Liver (tissue), 9 donors: Measurements from ENCODE around the gene FAM13A. TPM values are rescaled to one million over a fixed set of nuclear protein-coding genes. Genes with fewer than 3 reads are reported as not detected.

Source experiments
- DNase-seq: peaks from one replicate; pipeline ENCODE4 v3.0.0-alpha.2; 2017; ENCODE audit warnings: low spot score
- H3K27ac ChIP-seq, 2 donors: one replicate each; pipeline ENCODE4 v1.7.0; 2013; ENCODE audit warnings: inconsistent platforms in 2 of 2, low read length in 2 of 2, control low read depth in 1 of 2, low read depth in 1 of 2, mild to moderate bottlenecking in 1 of 2
- H3K27me3 ChIP-seq, 4 donors: one replicate each; pipeline versions ENCODE4 v1.6.1 to v1.7.0; 2013; ENCODE audit warnings: low read length in 3 of 4, inconsistent platforms in 1 of 4, mild to moderate bottlenecking in 1 of 4, moderate library complexity in 1 of 4; ENCODE audit not compliant: control insufficient read depth in 4 of 4, insufficient read depth in 4 of 4
- H3K36me3 ChIP-seq, 4 donors: one replicate each; pipeline versions ENCODE4 v1.6.1 to v1.7.0; 2013; ENCODE audit warnings: low read length in 3 of 4, mild to moderate bottlenecking in 3 of 4, low read depth in 1 of 4, moderate library complexity in 1 of 4; ENCODE audit not compliant: control insufficient read depth in 4 of 4, insufficient read depth in 3 of 4
- H3K4me1 ChIP-seq, 4 donors: one replicate each; pipeline versions ENCODE4 v1.6.1 to v1.7.0; 2013; ENCODE audit warnings: low read length in 3 of 4, mild to moderate bottlenecking in 3 of 4, moderate library complexity in 1 of 4; ENCODE audit not compliant: control insufficient read depth in 4 of 4, insufficient read depth in 4 of 4
- H3K4me3 ChIP-seq, 3 donors: one replicate each; pipeline versions ENCODE4 v1.6.1 to v1.7.0; 2013; ENCODE audit warnings: low read length in 3 of 3, control low read depth in 1 of 3, low read depth in 1 of 3, mild to moderate bottlenecking in 1 of 3
- H3K9ac ChIP-seq, 2 donors: one replicate each; pipeline ENCODE4 v1.7.0; 2013; ENCODE audit warnings: low read length in 2 of 2, mild to moderate bottlenecking in 2 of 2, moderate library complexity in 2 of 2, control low read depth in 1 of 2, low read depth in 1 of 2
- H3K9me3 ChIP-seq, 4 donors: one replicate each; pipeline versions ENCODE4 v1.6.1 to v1.7.0; 2013; ENCODE audit warnings: low read length in 3 of 4; ENCODE audit not compliant: control insufficient read depth in 4 of 4
- EGR1 ChIP-seq, 2 donors: IDR thresholded peaks; 2 replicates each; pipeline ENCODE4 v1.6.1; 2016 to 2018; ENCODE audit warnings: antibody characterized with exemption in 2 of 2, low read depth in 2 of 2
- FOXA1 ChIP-seq: IDR thresholded peaks from 2 replicates; pipeline ENCODE4 v1.6.1; 2016; ENCODE audit warnings: antibody characterized with exemption
- FOXA2 ChIP-seq: IDR thresholded peaks from 2 replicates; pipeline ENCODE4 v1.6.1; 2016; ENCODE audit warnings: antibody characterized with exemption
- GABPA ChIP-seq, 2 donors: IDR thresholded peaks in 1 of 2; conservative IDR thresholded peaks in 1 of 2; 2 replicates each; pipeline ENCODE4 v1.6.1; 2016; ENCODE audit warnings: antibody characterized with exemption in 2 of 2, mild to moderate bottlenecking in 1 of 2, moderate library complexity in 1 of 2
- HNF4A ChIP-seq, 2 donors: conservative IDR thresholded peaks; 2 replicates each; pipeline ENCODE4 v1.6.1; 2016; ENCODE audit warnings: antibody characterized with exemption in 2 of 2, mild to moderate bottlenecking in 2 of 2
- JUND ChIP-seq, 2 donors: IDR thresholded peaks; 2 replicates each; pipeline ENCODE4 v1.6.1; 2016; ENCODE audit warnings: antibody characterized with exemption in 2 of 2
- NR2F2 ChIP-seq: IDR thresholded peaks from 2 replicates; pipeline ENCODE4 v1.6.1; 2016; ENCODE audit warnings: antibody characterized with exemption
- RAD21 ChIP-seq, 2 donors: IDR thresholded peaks; 2 replicates each; pipeline ENCODE4 v1.6.1; 2016; ENCODE audit warnings: antibody characterized with exemption in 2 of 2, mild to moderate bottlenecking in 2 of 2
- RXRA ChIP-seq, 2 donors: IDR thresholded peaks; 2 replicates each; pipeline ENCODE4 v1.6.1; 2017 to 2018; ENCODE audit warnings: antibody characterized with exemption in 2 of 2, mild to moderate bottlenecking in 1 of 2
- SP1 ChIP-seq: IDR thresholded peaks from 2 replicates; pipeline ENCODE4 v1.6.1; 2018; ENCODE audit warnings: antibody characterized with exemption, mild to moderate bottlenecking
- TAF1 ChIP-seq: conservative IDR thresholded peaks from 2 replicates; pipeline ENCODE4 v1.6.1; 2016; ENCODE audit warnings: antibody characterized with exemption, mild to moderate bottlenecking
- YY1 ChIP-seq: IDR thresholded peaks from 2 replicates; pipeline ENCODE4 v1.6.1; 2016; ENCODE audit warnings: antibody characterized with exemption, mild to moderate bottlenecking
- whole genome bisulfite sequencing: extraction: QIAGEN DNeasy Blood & Tissue Kit; methylation state at CpG from one replicate; pipeline ENCODE4 v1.1.7; 2013; 5-methylcytosine and 5-hydroxymethylcytosine counted together
- polyA plus RNA-seq, 2 donors: library from polyadenylated mRNA; stranded (reverse) in 1 of 2; unstranded in 1 of 2; fragments of 200-250 nt in 1 of 2; fragments of >200 nt in 1 of 2; fragmentation: Nextera tagmentation in 1 of 2; extraction: Ambion mirVana in 1 of 2; gene quantifications; one replicate each; pipeline versions ENCODE4 v1.2.1 to v1.2.3, GENCODE V29; 2013 to 2015
- total RNA-seq, 2 donors: library from RNA; depleted of rRNA; stranded (reverse); fragments of >200 nt; gene quantifications; one replicate each; pipeline ENCODE4 v1.2.3, GENCODE V29; 2014
- TF ChIP-seq, protein P1 (sequence below): IDR thresholded peaks from 2 replicates; pipeline ENCODE4 v1.6.1; 2016; ENCODE audit warnings: antibody characterized with exemption, mild to moderate bottlenecking
- TF ChIP-seq, protein P2 (sequence below): IDR thresholded peaks from 2 replicates; pipeline ENCODE4 v1.6.1; 2016; ENCODE audit warnings: antibody characterized with exemption
- TF ChIP-seq, protein P3 (sequence below): fragments of 150-350 bp; IDR thresholded peaks from 2 replicates; pipeline ENCODE4 v1.5.1; 2017; ENCODE audit warnings: improper control_type of control experiment, low read depth, low read length; ENCODE audit not compliant: missing input control
- TF ChIP-seq, protein P4 (sequence below): IDR thresholded peaks from 2 replicates; pipeline ENCODE4 v1.6.1; 2016; ENCODE audit warnings: antibody characterized with exemption
- donor health status: healthy.
- donor health status: healthy.
- donor health status: healthy.
- donor health status: healthy.
- donor health status: healthy.

Gene FAM13A
- total and polyA plus RNA-seq, 4 donors, result 14.9 to 52.9 (median 27.6) TPM

DNA sequence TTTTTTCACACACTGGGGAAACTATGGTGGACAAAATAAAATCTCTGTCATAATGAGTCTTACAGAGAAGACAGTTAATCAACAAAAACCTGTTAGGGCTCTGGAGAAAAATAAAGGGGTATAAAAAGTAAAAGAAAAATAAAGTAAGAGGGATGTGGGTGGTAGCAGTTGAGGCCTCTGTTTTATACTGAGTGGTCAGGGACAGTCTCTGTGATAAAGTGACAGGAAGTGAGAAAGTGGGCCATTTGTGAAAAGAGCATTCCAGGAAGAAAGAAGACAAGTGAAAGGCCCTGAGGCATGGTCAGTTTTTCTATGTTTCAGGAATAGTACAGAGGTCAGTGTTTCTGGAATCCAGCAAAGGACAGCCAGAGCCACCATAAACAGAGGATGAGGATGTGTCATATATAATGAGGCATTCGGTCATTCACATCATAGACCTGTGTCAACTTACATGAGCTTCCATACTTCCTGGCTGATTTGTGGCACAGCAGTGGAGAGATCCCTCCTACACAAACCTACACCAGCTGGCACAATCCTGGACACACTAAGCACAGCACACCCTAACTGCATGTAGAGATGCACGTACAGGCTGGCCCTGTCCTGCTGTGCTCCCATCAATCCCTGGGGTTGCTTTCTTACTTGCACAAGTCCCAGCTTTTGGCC, 295.0 kb downstream of the FAM13A start:
- H3K27ac ChIP-seq, result peak overlapping the region in 1 of 2 donors; percentile 36

DNA sequence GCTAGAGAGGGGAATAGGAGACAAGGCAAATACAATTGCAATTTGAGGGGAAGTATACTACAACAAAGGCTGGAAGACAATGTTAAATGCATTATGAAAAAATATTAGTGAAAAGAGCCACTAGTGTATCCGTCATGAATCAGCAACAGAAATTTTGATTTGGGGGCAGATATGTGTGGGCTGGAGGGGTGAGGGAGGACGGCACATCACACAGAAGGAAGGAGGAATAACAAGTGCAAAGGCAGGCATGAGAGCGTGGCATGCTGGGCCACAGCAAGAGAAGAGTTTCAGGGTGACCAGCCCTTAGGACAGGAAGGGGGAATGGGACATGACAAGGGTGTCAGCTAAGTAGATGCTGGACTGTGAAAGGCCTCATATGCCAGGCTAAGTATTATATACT, 295.6 kb downstream of the FAM13A start:
- no peak overlapping the region for H3K27ac ChIP-seq
- 97% methylated on average over 3 of the region's 3 CpGs for WGBS
- H3K27me3 ChIP-seq, result no peaks in the 10 kb centered on the region
- H3K4me3 ChIP-seq, result no peak overlapping the region
- no peaks in the 10 kb centered on the region for H3K9me3 ChIP-seq
- H3K36me3 ChIP-seq, result no peaks in the 10 kb centered on the region
- H3K4me1 ChIP-seq, result peaks cover 0 to 29% (median 14%) of the 10 kb centered on the region in 4 donors
- no peak overlapping the region for H3K9ac ChIP-seq
- TF ChIP-seq FOXA2, result no peak
- TF ChIP-seq SP1, result no peak
- TF ChIP-seq RAD21 (IDR thresholded peaks at IDR 0.05), result no peak
- TF ChIP-seq, protein P1, sequence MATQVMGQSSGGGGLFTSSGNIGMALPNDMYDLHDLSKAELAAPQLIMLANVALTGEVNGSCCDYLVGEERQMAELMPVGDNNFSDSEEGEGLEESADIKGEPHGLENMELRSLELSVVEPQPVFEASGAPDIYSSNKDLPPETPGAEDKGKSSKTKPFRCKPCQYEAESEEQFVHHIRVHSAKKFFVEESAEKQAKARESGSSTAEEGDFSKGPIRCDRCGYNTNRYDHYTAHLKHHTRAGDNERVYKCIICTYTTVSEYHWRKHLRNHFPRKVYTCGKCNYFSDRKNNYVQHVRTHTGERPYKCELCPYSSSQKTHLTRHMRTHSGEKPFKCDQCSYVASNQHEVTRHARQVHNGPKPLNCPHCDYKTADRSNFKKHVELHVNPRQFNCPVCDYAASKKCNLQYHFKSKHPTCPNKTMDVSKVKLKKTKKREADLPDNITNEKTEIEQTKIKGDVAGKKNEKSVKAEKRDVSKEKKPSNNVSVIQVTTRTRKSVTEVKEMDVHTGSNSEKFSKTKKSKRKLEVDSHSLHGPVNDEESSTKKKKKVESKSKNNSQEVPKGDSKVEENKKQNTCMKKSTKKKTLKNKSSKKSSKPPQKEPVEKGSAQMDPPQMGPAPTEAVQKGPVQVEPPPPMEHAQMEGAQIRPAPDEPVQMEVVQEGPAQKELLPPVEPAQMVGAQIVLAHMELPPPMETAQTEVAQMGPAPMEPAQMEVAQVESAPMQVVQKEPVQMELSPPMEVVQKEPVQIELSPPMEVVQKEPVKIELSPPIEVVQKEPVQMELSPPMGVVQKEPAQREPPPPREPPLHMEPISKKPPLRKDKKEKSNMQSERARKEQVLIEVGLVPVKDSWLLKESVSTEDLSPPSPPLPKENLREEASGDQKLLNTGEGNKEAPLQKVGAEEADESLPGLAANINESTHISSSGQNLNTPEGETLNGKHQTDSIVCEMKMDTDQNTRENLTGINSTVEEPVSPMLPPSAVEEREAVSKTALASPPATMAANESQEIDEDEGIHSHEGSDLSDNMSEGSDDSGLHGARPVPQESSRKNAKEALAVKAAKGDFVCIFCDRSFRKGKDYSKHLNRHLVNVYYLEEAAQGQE, result no peak
- no peak for TF ChIP-seq HNF4A (conservative IDR thresholded peaks at IDR 0.05)
- TF ChIP-seq EGR1 (IDR thresholded peaks at IDR 0.05; ENCODE audit: low read depth in 2 of 2), result no peak
- TF ChIP-seq, protein P2, sequence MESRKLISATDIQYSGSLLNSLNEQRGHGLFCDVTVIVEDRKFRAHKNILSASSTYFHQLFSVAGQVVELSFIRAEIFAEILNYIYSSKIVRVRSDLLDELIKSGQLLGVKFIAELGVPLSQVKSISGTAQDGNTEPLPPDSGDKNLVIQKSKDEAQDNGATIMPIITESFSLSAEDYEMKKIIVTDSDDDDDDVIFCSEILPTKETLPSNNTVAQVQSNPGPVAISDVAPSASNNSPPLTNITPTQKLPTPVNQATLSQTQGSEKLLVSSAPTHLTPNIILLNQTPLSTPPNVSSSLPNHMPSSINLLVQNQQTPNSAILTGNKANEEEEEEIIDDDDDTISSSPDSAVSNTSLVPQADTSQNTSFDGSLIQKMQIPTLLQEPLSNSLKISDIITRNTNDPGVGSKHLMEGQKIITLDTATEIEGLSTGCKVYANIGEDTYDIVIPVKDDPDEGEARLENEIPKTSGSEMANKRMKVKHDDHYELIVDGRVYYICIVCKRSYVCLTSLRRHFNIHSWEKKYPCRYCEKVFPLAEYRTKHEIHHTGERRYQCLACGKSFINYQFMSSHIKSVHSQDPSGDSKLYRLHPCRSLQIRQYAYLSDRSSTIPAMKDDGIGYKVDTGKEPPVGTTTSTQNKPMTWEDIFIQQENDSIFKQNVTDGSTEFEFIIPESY, result no peak
- no peak for TF ChIP-seq RXRA (IDR thresholded peaks at IDR 0.05)
- TF ChIP-seq YY1, result no peak
- TF ChIP-seq, protein P3, sequence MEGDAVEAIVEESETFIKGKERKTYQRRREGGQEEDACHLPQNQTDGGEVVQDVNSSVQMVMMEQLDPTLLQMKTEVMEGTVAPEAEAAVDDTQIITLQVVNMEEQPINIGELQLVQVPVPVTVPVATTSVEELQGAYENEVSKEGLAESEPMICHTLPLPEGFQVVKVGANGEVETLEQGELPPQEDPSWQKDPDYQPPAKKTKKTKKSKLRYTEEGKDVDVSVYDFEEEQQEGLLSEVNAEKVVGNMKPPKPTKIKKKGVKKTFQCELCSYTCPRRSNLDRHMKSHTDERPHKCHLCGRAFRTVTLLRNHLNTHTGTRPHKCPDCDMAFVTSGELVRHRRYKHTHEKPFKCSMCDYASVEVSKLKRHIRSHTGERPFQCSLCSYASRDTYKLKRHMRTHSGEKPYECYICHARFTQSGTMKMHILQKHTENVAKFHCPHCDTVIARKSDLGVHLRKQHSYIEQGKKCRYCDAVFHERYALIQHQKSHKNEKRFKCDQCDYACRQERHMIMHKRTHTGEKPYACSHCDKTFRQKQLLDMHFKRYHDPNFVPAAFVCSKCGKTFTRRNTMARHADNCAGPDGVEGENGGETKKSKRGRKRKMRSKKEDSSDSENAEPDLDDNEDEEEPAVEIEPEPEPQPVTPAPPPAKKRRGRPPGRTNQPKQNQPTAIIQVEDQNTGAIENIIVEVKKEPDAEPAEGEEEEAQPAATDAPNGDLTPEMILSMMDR, result no peak
- TF ChIP-seq NR2F2, result no peak
- TF ChIP-seq, protein P4, sequence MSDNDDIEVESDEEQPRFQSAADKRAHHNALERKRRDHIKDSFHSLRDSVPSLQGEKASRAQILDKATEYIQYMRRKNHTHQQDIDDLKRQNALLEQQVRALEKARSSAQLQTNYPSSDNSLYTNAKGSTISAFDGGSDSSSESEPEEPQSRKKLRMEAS, result no peak
- no peak for TF ChIP-seq TAF1
- TF ChIP-seq FOXA1, result no peak
- TF ChIP-seq JUND (IDR thresholded peaks at IDR 0.05), result no peak
- TF ChIP-seq GABPA (IDR thresholded peaks at IDR 0.05 in 1 of 2, conservative IDR thresholded peaks at IDR 0.05 in 1 of 2), result no peak
- DNase-seq, result no peak

More for the DNA sequence above, 295.0 kb downstream of the FAM13A start:
- DNase-seq, result no peak
- Histone ChIP-seq H3K36me3 (no peaks in the 10 kb centered on the region), H3K9ac (no peak overlapping the region), H3K4me1 (peaks cover 0 to 29% (median 13%) of the 10 kb centered on the region in 4 donors), H3K9me3 (no peaks in the 10 kb centered on the region), H3K4me3 (no peak overlapping the region), H3K27me3 (no peaks in the 10 kb centered on the region)
- WGBS, result 92% methylated on average over 2 of the region's 2 CpGs
- no peak for TF ChIP-seq JUND (IDR thresholded peaks at IDR 0.05)
- TF ChIP-seq NR2F2, result peak; percentile 9
